ENCODE measurements around the gene PPP1R13B.

Gene PPP1R13B

DNA sequence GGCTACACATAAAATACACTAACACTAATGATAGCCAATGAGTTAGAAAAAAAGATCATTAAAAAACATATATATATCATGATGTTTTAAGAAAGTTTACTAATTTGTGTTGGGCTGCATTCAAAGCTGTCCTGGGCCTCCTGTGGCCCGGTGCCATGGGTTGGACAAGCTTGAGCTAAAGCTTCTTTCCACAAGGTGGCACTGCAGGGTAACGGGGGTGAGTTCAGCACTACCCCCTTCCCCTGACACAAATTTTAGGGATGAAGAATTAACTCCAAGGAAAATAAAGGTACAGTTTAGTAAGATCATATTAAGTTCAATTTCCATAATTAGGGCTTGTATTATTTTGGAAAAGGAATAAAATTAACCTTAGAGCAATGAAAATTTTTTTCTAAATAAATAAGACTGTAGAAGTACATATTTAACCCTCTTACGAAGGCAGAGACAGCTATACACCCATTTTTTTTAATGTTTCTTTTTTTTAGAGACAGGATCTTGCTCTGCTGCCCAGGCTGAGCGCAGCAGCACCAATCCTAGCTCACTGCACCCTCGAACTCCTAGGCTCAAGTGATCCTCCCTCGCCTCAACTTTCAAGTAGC is 38.9 kb downstream of the PPP1R13B start:
- peaks cover 20% of the 10 kb centered on the region for H3K4me1 ChIP-seq (ENCODE audit: insufficient read depth, low read length, severe bottlenecking)
- no peaks in the 10 kb centered on the region for H3K9me3 ChIP-seq (ENCODE audit: low read length)
- H3K9me2 ChIP-seq (ENCODE audit: low read depth, low read length) = no peaks in the 10 kb centered on the region
- no peak for TF ChIP-seq EZH2 (IDR thresholded peaks at IDR 0.05; ENCODE audit: borderline replicate concordance, low read length)
- TF ChIP-seq, protein P1, sequence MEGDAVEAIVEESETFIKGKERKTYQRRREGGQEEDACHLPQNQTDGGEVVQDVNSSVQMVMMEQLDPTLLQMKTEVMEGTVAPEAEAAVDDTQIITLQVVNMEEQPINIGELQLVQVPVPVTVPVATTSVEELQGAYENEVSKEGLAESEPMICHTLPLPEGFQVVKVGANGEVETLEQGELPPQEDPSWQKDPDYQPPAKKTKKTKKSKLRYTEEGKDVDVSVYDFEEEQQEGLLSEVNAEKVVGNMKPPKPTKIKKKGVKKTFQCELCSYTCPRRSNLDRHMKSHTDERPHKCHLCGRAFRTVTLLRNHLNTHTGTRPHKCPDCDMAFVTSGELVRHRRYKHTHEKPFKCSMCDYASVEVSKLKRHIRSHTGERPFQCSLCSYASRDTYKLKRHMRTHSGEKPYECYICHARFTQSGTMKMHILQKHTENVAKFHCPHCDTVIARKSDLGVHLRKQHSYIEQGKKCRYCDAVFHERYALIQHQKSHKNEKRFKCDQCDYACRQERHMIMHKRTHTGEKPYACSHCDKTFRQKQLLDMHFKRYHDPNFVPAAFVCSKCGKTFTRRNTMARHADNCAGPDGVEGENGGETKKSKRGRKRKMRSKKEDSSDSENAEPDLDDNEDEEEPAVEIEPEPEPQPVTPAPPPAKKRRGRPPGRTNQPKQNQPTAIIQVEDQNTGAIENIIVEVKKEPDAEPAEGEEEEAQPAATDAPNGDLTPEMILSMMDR (IDR thresholded peaks at IDR 0.05; ENCODE audit: low read length) = peak; percentile 95
- H3K9ac ChIP-seq (ENCODE audit: low read length) = no peak overlapping the region
- no peaks in the 10 kb centered on the region for H3K36me3 ChIP-seq (ENCODE audit: insufficient read depth, low read length)
- H4K20me1 ChIP-seq (ENCODE audit: insufficient read depth, low read length) = no peaks in the 10 kb centered on the region
- H2AFZ ChIP-seq (ENCODE audit: low read length) = no peak overlapping the region
- no peaks in the 10 kb centered on the region for H3F3A ChIP-seq (ENCODE audit: insufficient read depth, low read length)
- H3K27me3 ChIP-seq (ENCODE audit: insufficient read depth, low read length) = no peaks in the 10 kb centered on the region
- no peak overlapping the region for H3K4me3 ChIP-seq (ENCODE audit: low read depth, low read length, poor library complexity, severe bottlenecking)
- H3K79me2 ChIP-seq (ENCODE audit: insufficient read depth, low read length) = no peaks in the 10 kb centered on the region
- no peak overlapping the region for H3K4me2 ChIP-seq (ENCODE audit: low read length)
- no peak overlapping the region for H3K27ac ChIP-seq (ENCODE audit: low read depth, low read length, poor library complexity, severe bottlenecking)

DNA sequence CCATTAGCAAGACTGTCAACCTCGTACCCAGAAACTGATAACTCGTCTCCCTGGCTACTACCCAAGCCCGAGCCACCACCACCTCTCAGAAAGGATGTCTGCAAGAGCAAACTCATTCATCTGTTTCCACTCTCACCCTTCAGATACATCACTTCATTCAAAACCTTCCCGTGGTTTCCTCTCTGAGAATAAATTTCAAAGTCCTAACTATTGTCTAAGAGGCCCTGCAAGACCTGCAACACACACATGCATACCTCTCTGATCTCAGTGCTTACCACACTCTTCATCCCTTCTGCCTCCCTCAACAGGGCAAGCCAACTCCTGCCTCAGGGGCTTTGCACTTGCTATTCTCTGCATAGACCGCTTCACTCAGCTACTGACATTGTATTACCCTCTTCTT is 40.6 kb downstream of the PPP1R13B start:
- H3K4me3 ChIP-seq (ENCODE audit: low read depth, low read length, poor library complexity, severe bottlenecking) = no peak overlapping the region
- H3F3A ChIP-seq (ENCODE audit: insufficient read depth, low read length) = no peaks in the 10 kb centered on the region
- no peaks in the 10 kb centered on the region for H3K9me3 ChIP-seq (ENCODE audit: low read length)
- H2AFZ ChIP-seq (ENCODE audit: low read length) = no peak overlapping the region
- H3K4me2 ChIP-seq (ENCODE audit: low read length) = no peak overlapping the region
- H3K9ac ChIP-seq (ENCODE audit: low read length) = no peak overlapping the region
- no peaks in the 10 kb centered on the region for H3K9me2 ChIP-seq (ENCODE audit: low read depth, low read length)
- no peaks in the 10 kb centered on the region for H4K20me1 ChIP-seq (ENCODE audit: insufficient read depth, low read length)
- no peaks in the 10 kb centered on the region for H3K79me2 ChIP-seq (ENCODE audit: insufficient read depth, low read length)
- H3K27me3 ChIP-seq (ENCODE audit: insufficient read depth, low read length) = no peaks in the 10 kb centered on the region
- H3K36me3 ChIP-seq (ENCODE audit: insufficient read depth, low read length) = no peaks in the 10 kb centered on the region
- no peak overlapping the region for H3K27ac ChIP-seq (ENCODE audit: low read depth, low read length, poor library complexity, severe bottlenecking)
- TF ChIP-seq, protein P1 (IDR thresholded peaks at IDR 0.05; ENCODE audit: low read length) = no peak
- TF ChIP-seq EZH2 (IDR thresholded peaks at IDR 0.05; ENCODE audit: borderline replicate concordance, low read length) = no peak
- peaks cover 20% of the 10 kb centered on the region for H3K4me1 ChIP-seq (ENCODE audit: insufficient read depth, low read length, severe bottlenecking)

DNA sequence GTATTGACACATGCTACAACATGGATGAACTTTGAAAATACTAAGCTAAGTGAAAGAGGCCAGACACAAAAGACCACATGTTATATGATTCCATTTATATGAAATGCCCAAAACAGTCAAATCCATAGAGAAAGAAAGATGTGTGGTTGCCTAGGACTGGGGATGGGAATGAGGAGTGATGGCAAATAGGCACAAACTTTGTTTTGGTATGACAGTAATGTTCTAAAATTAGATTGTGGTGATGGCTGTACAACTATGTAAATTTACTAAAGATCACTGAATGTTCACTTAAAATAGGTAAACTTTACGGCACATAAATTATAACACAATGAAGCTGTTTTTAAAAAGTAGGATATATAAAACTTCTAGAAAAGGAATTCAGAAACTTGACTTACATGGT is 41.7 kb downstream of the PPP1R13B start:
- Histone ChIP-seq H3K9ac (ENCODE audit: low read length) (no peak overlapping the region), H3K4me1 (ENCODE audit: insufficient read depth, low read length, severe bottlenecking) (peaks cover 20% of the 10 kb centered on the region), H3K79me2 (ENCODE audit: insufficient read depth, low read length) (no peaks in the 10 kb centered on the region), H3F3A (ENCODE audit: insufficient read depth, low read length) (no peaks in the 10 kb centered on the region), H4K20me1 (ENCODE audit: insufficient read depth, low read length) (no peaks in the 10 kb centered on the region), H3K27ac (ENCODE audit: low read depth, low read length, poor library complexity, severe bottlenecking) (no peak overlapping the region), H2AFZ (ENCODE audit: low read length) (no peak overlapping the region), H3K36me3 (ENCODE audit: insufficient read depth, low read length) (no peaks in the 10 kb centered on the region), H3K4me3 (ENCODE audit: low read depth, low read length, poor library complexity, severe bottlenecking) (no peak overlapping the region), H3K9me2 (ENCODE audit: low read depth, low read length) (no peaks in the 10 kb centered on the region), H3K27me3 (ENCODE audit: insufficient read depth, low read length) (no peaks in the 10 kb centered on the region), H3K4me2 (ENCODE audit: low read length) (no peak overlapping the region), H3K9me3 (ENCODE audit: low read length) (no peaks in the 10 kb centered on the region)
- TF ChIP-seq, protein P1 (IDR thresholded peaks at IDR 0.05; ENCODE audit: low read length) = no peak
- TF ChIP-seq EZH2 (IDR thresholded peaks at IDR 0.05; ENCODE audit: borderline replicate concordance, low read length) = no peak
